GM19397 (cell line): Measurements from ENCODE around the gene OR10A6.

ENCODE experiments used
- ATAC-seq: cut with Tn5 transposase; IDR thresholded peaks from one replicate; pipeline ENCODE4 v1.9.1; 2021; ENCODE audit warnings: mild to moderate bottlenecking, moderate library complexity; ENCODE audit not compliant: unreplicated experiment

Gene OR10A6

GRCh38 chr11:7882860-7883259 lies 48.2 kb downstream of the OR10A6 start:
- ATAC-seq: no peak
